Osteoblast (primary cell): ENCODE results near the gene B4GALNT3. TPM values are rescaled to one million over a fixed set of nuclear protein-coding genes. Genes with fewer than 3 reads are reported as not detected.

Source experiments
- DNase-seq: peaks from one replicate; pipeline ENCODE4 v3.0.0; 2011; ENCODE audit warnings: low spot score, mixed read lengths; ENCODE audit not compliant: insufficient read length; ENCODE audit errors: missing footprints
- H2AFZ ChIP-seq: 2 replicates; pipeline ENCODE4 v1.6.0; 2011; ENCODE audit warnings: mild to moderate bottlenecking, low read length
- H3K27ac ChIP-seq: 2 replicates; pipeline ENCODE4 v1.5.1; 2011; ENCODE audit warnings: mild to moderate bottlenecking, low read depth, low read length, moderate library complexity
- H3K27me3 ChIP-seq: 2 replicates; pipeline ENCODE4 v1.6.0; 2012; ENCODE audit warnings: mild to moderate bottlenecking, control low read depth, inconsistent platforms, low read length, moderate library complexity; ENCODE audit not compliant: insufficient read depth
- H3K36me3 ChIP-seq: 2 replicates; pipeline ENCODE4 v1.5.1; 2011; ENCODE audit warnings: mild to moderate bottlenecking, low read length, control low read depth, moderate library complexity; ENCODE audit not compliant: insufficient read depth
- H3K4me1 ChIP-seq: 2 replicates; pipeline ENCODE4 v1.5.1; 2011; ENCODE audit warnings: mild to moderate bottlenecking, low read length, control low read depth, moderate library complexity; ENCODE audit not compliant: insufficient read depth
- H3K4me2 ChIP-seq: 2 replicates; pipeline ENCODE4 v1.6.0; 2011; ENCODE audit warnings: mild to moderate bottlenecking, low read length; ENCODE audit not compliant: insufficient read depth
- H3K4me3 ChIP-seq: fragments of 200-600 bp; sonication (generic); 3 replicates; pipeline ENCODE4 v1.5.1; 2012; ENCODE audit warnings: mild to moderate bottlenecking, low read length, inconsistent platforms; ENCODE audit not compliant: insufficient read depth
- H3K79me2 ChIP-seq: 2 replicates; pipeline ENCODE4 v1.6.0; 2012; ENCODE audit warnings: mild to moderate bottlenecking, low read length, control low read depth, inconsistent platforms; ENCODE audit not compliant: insufficient read depth
- H3K9me3 ChIP-seq: 2 replicates; pipeline ENCODE4 v1.5.1; 2011; ENCODE audit warnings: low read depth, low read length, control low read depth
- H4K20me1 ChIP-seq: 2 replicates; pipeline ENCODE4 v1.6.0; 2012; ENCODE audit warnings: mild to moderate bottlenecking, low read length, control low read depth; ENCODE audit not compliant: insufficient read depth
- total RNA-seq: library from RNA; depleted of rRNA; stranded (reverse); fragments of >200 nt; gene quantifications from 2 replicates; pipeline ENCODE4 v1.2.3, GENCODE V29; 2012
- TF ChIP-seq, protein P1 (sequence below): IDR thresholded peaks from 2 replicates; pipeline ENCODE4 v1.5.1; 2011; ENCODE audit warnings: mild to moderate bottlenecking, low read depth, low read length, moderate library complexity; ENCODE audit errors: extremely low read depth

B4GALNT3 gene
- total RNA-seq, 1 donor: 0.36 TPM

DNA sequence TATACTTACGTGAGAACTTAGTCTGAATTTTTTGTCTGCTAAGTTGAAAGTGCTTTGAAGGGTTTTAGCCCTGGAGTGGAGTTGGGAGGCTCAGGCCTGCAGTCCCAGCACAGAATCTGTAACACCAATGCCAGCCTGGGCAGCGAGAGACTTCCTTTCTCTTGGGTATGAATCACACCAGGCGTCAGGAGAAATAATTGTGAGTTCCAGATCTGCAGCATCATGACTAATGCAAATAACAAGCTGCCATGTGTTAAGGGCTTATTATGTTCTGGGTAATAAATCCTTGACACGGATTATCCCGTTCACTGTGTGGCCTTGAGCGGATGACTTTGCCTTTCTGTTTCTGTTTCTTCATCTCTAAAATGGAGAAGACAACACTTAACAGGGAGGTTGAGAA is 70.6 kb downstream of the B4GALNT3 start:
- Histone ChIP-seq H3K79me2 (no peaks in the 10 kb centered on the region), H3K4me3 (no peak overlapping the region), H3K27me3 (peaks cover 3% of the 10 kb centered on the region), H3K36me3 (no peaks in the 10 kb centered on the region), H3K4me1 (peaks cover 15% of the 10 kb centered on the region), H3K9me3 (no peaks in the 10 kb centered on the region), H3K27ac (no peak overlapping the region), H3K4me2 (no peak overlapping the region), H2AFZ (no peak overlapping the region), H4K20me1 (no peaks in the 10 kb centered on the region)
- DNase-seq: peak; percentile 22
- TF ChIP-seq, protein P1, sequence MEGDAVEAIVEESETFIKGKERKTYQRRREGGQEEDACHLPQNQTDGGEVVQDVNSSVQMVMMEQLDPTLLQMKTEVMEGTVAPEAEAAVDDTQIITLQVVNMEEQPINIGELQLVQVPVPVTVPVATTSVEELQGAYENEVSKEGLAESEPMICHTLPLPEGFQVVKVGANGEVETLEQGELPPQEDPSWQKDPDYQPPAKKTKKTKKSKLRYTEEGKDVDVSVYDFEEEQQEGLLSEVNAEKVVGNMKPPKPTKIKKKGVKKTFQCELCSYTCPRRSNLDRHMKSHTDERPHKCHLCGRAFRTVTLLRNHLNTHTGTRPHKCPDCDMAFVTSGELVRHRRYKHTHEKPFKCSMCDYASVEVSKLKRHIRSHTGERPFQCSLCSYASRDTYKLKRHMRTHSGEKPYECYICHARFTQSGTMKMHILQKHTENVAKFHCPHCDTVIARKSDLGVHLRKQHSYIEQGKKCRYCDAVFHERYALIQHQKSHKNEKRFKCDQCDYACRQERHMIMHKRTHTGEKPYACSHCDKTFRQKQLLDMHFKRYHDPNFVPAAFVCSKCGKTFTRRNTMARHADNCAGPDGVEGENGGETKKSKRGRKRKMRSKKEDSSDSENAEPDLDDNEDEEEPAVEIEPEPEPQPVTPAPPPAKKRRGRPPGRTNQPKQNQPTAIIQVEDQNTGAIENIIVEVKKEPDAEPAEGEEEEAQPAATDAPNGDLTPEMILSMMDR: no peak

DNA sequence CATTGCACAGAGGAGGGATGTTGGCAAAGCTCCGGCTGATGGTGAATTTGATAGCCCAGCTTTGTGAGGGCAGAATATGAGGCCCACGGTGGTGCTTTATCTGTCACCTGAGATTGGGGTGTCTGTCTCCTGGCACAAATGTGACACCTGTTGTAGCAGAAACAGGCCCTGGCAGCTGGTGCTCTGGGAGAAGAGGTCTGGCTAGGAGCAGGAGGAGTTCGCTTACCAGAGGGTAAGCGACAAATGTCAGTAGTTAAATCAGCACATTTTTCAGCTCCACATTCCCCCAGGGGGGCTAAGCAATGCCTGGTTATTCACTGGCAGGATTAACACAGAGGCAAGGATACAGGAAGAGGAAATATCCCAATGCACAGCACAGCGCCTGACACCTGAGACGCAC is 71.1 kb downstream of the B4GALNT3 start:
- no peaks in the 10 kb centered on the region for H3K79me2 ChIP-seq
- no peaks in the 10 kb centered on the region for H4K20me1 ChIP-seq
- TF ChIP-seq, protein P1: no peak
- H3K4me2 ChIP-seq: no peak overlapping the region
- no peak for DNase-seq
- H3K9me3 ChIP-seq: no peaks in the 10 kb centered on the region
- H3K27me3 ChIP-seq: peaks cover 3% of the 10 kb centered on the region
- no peak overlapping the region for H3K4me3 ChIP-seq
- H2AFZ ChIP-seq: no peak overlapping the region
- peaks cover 15% of the 10 kb centered on the region for H3K4me1 ChIP-seq
- H3K36me3 ChIP-seq: no peaks in the 10 kb centered on the region
- H3K27ac ChIP-seq: no peak overlapping the region

DNA sequence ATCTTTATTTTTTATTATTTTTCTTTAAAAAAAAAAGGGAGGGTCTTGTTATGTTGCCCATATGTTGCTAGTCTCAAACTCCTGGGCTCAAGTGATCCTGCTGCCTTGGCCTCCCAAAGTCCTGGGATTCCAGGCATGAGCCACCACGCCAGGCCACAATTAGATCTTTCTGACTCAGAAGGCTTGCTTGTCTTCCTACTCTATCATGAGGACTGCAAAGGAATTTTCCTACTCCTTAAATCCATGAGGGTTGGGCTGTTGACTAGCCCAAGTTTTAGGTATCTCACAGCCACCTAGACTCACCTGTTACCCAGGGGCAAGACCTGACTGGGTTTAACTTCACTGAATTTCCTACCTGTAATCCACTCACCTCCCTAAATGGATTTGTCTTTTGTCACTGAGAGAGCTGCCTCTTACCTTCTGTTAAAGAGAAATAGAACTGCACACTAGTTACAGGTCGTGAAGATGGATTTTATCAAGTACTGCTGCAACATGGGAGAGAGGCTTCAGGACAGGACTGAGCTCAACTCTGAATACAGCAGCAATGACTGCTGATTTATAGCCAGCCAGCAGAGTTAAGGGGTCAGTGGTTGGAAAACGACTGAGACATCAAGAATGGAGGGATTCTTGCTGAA is 72.3 kb downstream of the B4GALNT3 start:
- peak overlapping the region; percentile 28 for H3K4me2 ChIP-seq
- no peaks in the 10 kb centered on the region for H4K20me1 ChIP-seq
- no peaks in the 10 kb centered on the region for H3K9me3 ChIP-seq
- no peak overlapping the region for H2AFZ ChIP-seq
- H3K79me2 ChIP-seq: no peaks in the 10 kb centered on the region
- H3K27me3 ChIP-seq: peaks cover 7% of the 10 kb centered on the region
- H3K4me1 ChIP-seq: peaks cover 15% of the 10 kb centered on the region
- DNase-seq: peak; percentile 60
- peak overlapping the region; percentile 47 for H3K27ac ChIP-seq
- H3K4me3 ChIP-seq: no peak overlapping the region
- TF ChIP-seq, protein P1: no peak
- no peaks in the 10 kb centered on the region for H3K36me3 ChIP-seq

DNA sequence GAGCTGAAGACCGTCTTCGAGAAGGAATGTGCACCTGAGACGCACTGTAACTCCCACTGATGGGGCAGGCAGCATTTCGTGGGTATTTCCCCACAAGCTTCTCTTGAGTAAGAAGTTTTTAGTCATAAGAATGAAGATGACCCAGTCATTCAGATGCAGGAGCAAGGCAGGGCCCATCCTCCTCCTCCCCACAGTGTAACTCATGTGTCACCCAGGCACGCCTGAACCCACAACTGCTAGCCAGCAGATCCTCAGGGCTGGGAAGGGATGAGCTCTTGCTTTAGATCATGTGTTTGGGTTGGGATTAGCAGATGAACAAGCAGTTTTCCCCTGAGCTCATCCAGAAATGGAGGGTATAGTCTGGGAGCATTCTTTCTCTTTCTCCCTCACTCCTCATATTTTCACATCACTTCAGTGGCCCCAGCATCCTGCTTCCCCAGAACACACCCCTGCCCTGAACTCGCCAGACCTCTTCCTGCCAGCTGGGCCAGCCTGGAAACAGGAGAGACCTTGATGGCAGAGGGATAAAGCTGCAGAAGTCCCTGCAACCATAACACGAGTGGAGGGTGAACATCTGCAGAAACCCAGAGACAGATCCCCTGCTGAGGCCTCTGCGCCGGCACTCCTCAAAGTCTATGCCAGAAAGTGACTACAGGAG is 73.3 kb downstream of the B4GALNT3 start:
- Histone ChIP-seq H4K20me1 (no peaks in the 10 kb centered on the region), H2AFZ (peak overlapping the region; percentile 20), H3K27ac (peak overlapping the region; percentile 77), H3K27me3 (peaks cover 5% of the 10 kb centered on the region), H3K9me3 (no peaks in the 10 kb centered on the region), H3K4me1 (peaks cover 15% of the 10 kb centered on the region), H3K4me2 (no peak overlapping the region), H3K79me2 (no peaks in the 10 kb centered on the region), H3K4me3 (no peak overlapping the region), H3K36me3 (no peaks in the 10 kb centered on the region)
- peak; percentile 94 for DNase-seq
- TF ChIP-seq, protein P1: no peak
